ENCODE measurements around the gene TAS2R60. TPM values are rescaled to one million over a fixed set of nuclear protein-coding genes. Genes with fewer than 3 reads are reported as not detected.

The TAS2R60 gene
- total and polyA plus RNA-seq, 2 of the 4 experiments (the other 2 are of a cell fraction), result not detected

DNA sequence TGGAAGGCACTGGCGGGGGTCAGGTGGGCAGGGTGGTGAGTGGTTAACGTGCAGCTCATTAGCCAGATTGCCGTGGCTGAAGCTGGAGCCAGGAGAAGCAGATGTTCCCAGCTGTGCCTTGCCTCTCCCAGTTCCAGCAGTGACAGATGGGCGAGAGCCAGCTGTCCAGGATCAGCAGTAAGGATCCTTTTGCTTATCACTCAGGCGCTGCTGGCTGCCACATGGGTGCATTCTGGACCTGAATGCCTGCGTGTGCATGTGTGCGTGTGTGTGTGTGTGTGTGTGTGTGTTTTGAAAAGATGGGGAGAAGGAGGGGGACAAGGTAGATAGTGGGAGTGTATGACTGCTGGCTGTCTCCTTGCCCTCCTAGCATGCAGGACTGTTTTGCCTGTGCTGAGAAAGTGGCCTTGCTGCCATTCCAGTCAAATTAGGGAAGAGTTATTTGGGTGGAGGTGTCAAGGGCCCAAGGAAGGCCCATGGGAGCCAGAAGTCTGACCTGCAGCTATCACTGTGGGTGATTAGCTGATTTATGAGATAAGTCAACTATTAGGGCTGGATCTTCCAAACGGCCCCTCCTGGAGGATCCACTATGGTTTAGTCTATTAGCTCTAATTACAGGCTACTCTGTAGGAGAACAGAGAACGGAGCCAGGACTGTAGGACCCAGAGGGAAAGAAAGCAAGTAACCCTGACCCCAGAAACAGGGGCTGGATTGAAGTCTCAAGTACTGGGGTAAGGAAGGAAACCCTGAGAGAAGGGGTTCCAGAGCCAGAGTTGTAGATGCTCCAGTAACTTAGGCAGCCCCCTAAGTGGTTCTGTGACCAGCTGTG lies 37.9 kb upstream of the TAS2R60 start:
- Histone ChIP-seq H2AK9ac (replicated peaks; ENCODE audit: low read depth, low read length, poor library complexity) (no peak overlapping the region), H3K9me3 (ENCODE audit: control insufficient read depth, insufficient read depth, low read length) (no peaks in the 10 kb centered on the region), H3K9ac (ENCODE audit: low read depth, low read length) (no peak overlapping the region), H3K4me1 (ENCODE audit: control insufficient read depth, insufficient read depth, low read length) (peaks cover 9% of the 10 kb centered on the region; the same call in 1 of the 2 replicates), H2BK5ac (ENCODE audit: low read depth, low read length, poor library complexity, severe bottlenecking) (no peak overlapping the region), H4K20me1 (ENCODE audit: insufficient read depth, low read length) (no peaks in the 10 kb centered on the region), H3K79me1 (ENCODE audit: low read depth in 1 of 2, low read length in 2 of 2) (no peaks in the 10 kb centered on the region), H3K56ac (ENCODE audit: extremely low read depth, insufficient read depth, low read length) (no peak overlapping the region), H3K4me3 (ENCODE audit: insufficient read depth, low read depth, low read length) (no peak overlapping the region), H2BK20ac (ENCODE audit: low read depth, low read length) (no peak overlapping the region), H3K27me3 (ENCODE audit: control insufficient read depth, insufficient read depth, low read length) (peaks cover 8% of the 10 kb centered on the region), H4K5ac (ENCODE audit: low read depth, low read length) (no peak overlapping the region), H4K8ac (ENCODE audit: low read depth in 2 of 2, low read length in 2 of 2) (no peak overlapping the region), H3K14ac (replicated peaks; ENCODE audit: low read depth, low read length) (no peak overlapping the region), H2BK15ac (ENCODE audit: low read depth, low read length) (no peak overlapping the region), H3K27ac (ENCODE audit: insufficient read depth, low read length) (peak overlapping the region; percentile 21; the same call in 1 of the 2 replicates), H3K36me3 (ENCODE audit: control insufficient read depth, insufficient read depth, low read length) (no peaks in the 10 kb centered on the region), H2AFZ (replicated peaks; ENCODE audit: low read length, poor library complexity) (no peak overlapping the region), H3K4me2 (ENCODE audit: low read depth, low read length) (peak overlapping the region; percentile 10; the same call in 1 of the 2 replicates), H3K18ac (ENCODE audit: low read depth, low read length) (no peak overlapping the region), H3K9me1 (ENCODE audit: insufficient read depth, low read length) (no peaks in the 10 kb centered on the region), H2BK120ac (ENCODE audit: low read depth, low read length) (no peak overlapping the region), H3K23ac (ENCODE audit: low read depth, low read length) (no peak overlapping the region), H3K4ac (ENCODE audit: low read depth, low read length) (no peak overlapping the region), H2AK5ac (ENCODE audit: low read depth, low read length) (no peak overlapping the region), H4K91ac (ENCODE audit: insufficient read depth, low read depth, low read length) (no peak overlapping the region)
- in situ Hi-C loops (cut with MboI; ENCODE audit: low sequenced_read_pairs), result no loop called here
- BruUV-seq (replicated peaks), result no TSS peak
- peak; percentile 53 for ATAC-seq (ENCODE audit: low read depth)
- peak; percentile 60 for DNase-seq
- ChIA-PET POLR2A (ENCODE audit: unreplicated experiment) (interaction anchor here (1.1 kb wide), 1 partner anchor 10 kb away, joined by 3 read pairs; no protein-coding TSS in a partner anchor), CTCF (interaction anchor here (1.0 to 2.6 kb wide), 3 partner anchors 11 to 165 kb away, joined by 3 to 9 read pairs (median 4); no protein-coding TSS in a partner anchor)
- WGBS, 2 experiments (ENCODE audit: extremely low coverage in 2 of 2, insufficient read length in 1 of 2), result 20% methylated on average over 2 of the region's 9 CpGs; no CpG with 5 or more reads in 1 of the 2 experiments
- intact Hi-C loops (cut with micrococcal nuclease), result no loop called here
- dilution Hi-C loops (cut with HindIII; ENCODE audit: low sequenced_read_pairs, unreplicated experiment), result no loop called here
- TF ChIP-seq, protein P1, sequence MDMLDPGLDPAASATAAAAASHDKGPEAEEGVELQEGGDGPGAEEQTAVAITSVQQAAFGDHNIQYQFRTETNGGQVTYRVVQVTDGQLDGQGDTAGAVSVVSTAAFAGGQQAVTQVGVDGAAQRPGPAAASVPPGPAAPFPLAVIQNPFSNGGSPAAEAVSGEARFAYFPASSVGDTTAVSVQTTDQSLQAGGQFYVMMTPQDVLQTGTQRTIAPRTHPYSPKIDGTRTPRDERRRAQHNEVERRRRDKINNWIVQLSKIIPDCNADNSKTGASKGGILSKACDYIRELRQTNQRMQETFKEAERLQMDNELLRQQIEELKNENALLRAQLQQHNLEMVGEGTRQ (IDR thresholded peaks at IDR 0.05; ENCODE audit: low read depth, low read length), result no peak
- TF ChIP-seq SMC3 (IDR thresholded peaks at IDR 0.05; ENCODE audit: low read depth, low read length), result no peak
- TF ChIP-seq MAZ (IDR thresholded peaks at IDR 0.05; ENCODE audit: borderline replicate concordance, low read depth, low read length), result no peak
- no peak for TF ChIP-seq POLR2A (IDR thresholded peaks at IDR 0.05; ENCODE audit: low read depth, low read length)
- no peak for TF ChIP-seq CEBPB (IDR thresholded peaks at IDR 0.05; ENCODE audit: low read depth, low read length)
- no peak for TF ChIP-seq MAFK (IDR thresholded peaks at IDR 0.05; ENCODE audit: low read depth, low read length)
- TF ChIP-seq, protein P2, sequence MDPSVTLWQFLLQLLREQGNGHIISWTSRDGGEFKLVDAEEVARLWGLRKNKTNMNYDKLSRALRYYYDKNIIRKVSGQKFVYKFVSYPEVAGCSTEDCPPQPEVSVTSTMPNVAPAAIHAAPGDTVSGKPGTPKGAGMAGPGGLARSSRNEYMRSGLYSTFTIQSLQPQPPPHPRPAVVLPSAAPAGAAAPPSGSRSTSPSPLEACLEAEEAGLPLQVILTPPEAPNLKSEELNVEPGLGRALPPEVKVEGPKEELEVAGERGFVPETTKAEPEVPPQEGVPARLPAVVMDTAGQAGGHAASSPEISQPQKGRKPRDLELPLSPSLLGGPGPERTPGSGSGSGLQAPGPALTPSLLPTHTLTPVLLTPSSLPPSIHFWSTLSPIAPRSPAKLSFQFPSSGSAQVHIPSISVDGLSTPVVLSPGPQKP (IDR thresholded peaks at IDR 0.05; ENCODE audit: borderline replicate concordance, low read depth, low read length), result no peak
- no peak for TF ChIP-seq BHLHE40 (IDR thresholded peaks at IDR 0.05; ENCODE audit: low read depth, low read length)
- TF ChIP-seq MXI1 (IDR thresholded peaks at IDR 0.05; ENCODE audit: borderline replicate concordance, low read depth, low read length), result no peak
- TF ChIP-seq RFX5 (IDR thresholded peaks at IDR 0.05; ENCODE audit: low read depth, low read length), result no peak
- TF ChIP-seq RAD21 (IDR thresholded peaks at IDR 0.05; ENCODE audit: low read length), result no peak
- TF ChIP-seq RCOR1 (IDR thresholded peaks at IDR 0.05; ENCODE audit: insufficient replicate concordance, low read length), result no peak
- TF ChIP-seq CHD1 (IDR thresholded peaks at IDR 0.05; ENCODE audit: low read depth, low read length), result no peak
- TF ChIP-seq NFE2L2 (IDR thresholded peaks at IDR 0.05; ENCODE audit: low read depth, low read length), result no peak
- TF ChIP-seq FOS (IDR thresholded peaks at IDR 0.05; ENCODE audit: low read depth, low read length), result no peak

Measured in IMR-90 (cell line).